Left forelimb (tissue), 1 donor: Measurements from ENCODE around the gene LNPK.
"Not testable (repeated sequence)": the region's sequence is repeated elsewhere in the genome, so short reads cannot be mapped to it uniquely, and the experiment has no call there.

Experiments
- DNase-seq: peaks from one replicate; pipeline ENCODE4 v3.0.0-alpha.2; 2018; ENCODE audit warnings: low spot score

Gene LNPK

GRCh38 chr2:175973373-175973772, 28.7 kb downstream of the LNPK start:
- DNase-seq: no peak

GRCh38 chr2:175966839-175967238, 35.2 kb downstream of the LNPK start:
- no peak for DNase-seq

DNA sequence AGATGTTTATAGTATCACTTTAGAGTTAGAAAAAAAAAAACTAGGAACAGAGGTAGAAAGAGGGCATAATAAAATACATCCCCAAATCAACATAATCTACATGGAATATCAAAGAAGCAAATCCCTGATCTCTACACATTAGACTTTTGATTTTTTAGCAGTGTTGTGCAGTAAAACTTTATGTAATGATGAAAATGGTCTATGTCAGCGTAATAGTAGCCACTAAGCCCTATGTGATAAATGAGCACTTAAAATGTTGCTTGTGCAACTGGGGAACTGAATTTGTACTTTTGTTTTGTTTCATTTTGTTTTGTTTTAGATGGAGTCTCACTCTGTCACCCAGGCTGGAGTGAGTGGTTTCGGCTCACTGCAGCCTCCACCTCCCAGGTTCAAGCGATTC, 36.3 kb downstream of the LNPK start:
- DNase-seq: no peak

GRCh38 chr2:175964195-175964594, 37.9 kb downstream of the LNPK start:
- no peak for DNase-seq

GRCh38 chr2:175963171-175963570, 38.9 kb downstream of the LNPK start:
- DNase-seq: not testable (repeated sequence)

GRCh38 chr2:175957845-175958244, 44.2 kb downstream of the LNPK start:
- no peak for DNase-seq

GRCh38 chr2:175955136-175955535, 46.9 kb downstream of the LNPK start:
- no peak for DNase-seq

DNA sequence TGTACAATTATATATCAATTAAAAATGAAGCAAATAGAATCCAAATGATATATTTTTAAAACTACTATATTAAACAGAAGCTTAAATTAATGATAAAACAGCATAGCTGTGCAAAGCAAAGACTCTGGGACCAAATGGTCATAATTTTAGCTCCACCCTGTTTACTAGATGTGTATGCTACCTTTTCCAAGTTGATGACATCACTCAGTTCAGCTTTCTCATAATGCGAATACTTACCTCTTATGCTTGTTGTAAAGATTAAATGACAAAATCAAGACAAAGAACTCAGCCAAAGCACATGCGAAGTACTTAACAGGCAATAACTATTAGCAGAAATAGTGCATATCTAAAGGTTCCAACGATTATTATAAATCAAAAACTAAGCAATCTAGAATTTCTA, 51.6 kb downstream of the LNPK start:
- no peak for DNase-seq

DNA sequence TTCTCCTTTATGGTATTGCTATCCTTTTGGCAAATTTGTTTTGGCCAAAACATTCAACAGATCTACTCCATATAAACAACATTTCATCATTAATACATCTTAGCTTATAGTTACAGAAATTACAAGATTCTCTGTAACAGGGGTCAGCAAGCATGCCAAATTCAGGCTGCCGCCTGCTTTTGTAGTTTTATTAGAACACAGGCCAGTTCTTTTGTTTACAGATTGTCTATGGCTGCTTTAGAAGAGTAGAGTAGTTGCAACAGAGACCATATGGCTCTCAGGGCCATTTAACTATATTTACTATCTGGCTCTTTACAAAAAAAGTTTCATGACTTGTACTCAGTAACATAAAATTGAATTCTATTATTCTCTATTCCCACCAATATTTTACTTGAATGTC, 53.9 kb downstream of the LNPK start:
- DNase-seq: no peak

DNA sequence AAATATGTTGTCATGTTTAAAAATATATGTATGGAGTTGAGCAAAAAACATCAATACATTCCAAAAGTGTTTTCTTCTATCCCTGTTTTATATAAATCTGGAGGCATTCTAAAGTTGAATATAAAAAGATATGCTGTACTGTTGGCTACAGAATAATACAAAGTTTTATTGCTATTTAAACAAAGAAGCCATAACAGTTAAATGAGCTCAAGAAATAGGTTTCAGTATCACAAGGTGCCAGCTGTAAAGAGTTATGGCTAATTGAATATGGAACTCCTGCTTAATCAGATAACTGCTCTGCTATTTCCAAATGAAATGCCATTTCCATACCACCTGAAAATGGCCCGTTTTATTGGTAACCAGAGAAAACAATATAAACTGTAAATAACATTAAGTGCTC, 55.0 kb downstream of the LNPK start:
- no peak for DNase-seq

GRCh38 chr2:175941699-175942098, 60.4 kb downstream of the LNPK start:
- no peak for DNase-seq

- DNase-seq: no peak
Observed at GRCh38 chr2:175937216-175937615, 64.9 kb downstream of the LNPK start.

GRCh38 chr2:175935289-175936181, 66.5 kb downstream of the LNPK start:
- DNase-seq: no peak

DNA sequence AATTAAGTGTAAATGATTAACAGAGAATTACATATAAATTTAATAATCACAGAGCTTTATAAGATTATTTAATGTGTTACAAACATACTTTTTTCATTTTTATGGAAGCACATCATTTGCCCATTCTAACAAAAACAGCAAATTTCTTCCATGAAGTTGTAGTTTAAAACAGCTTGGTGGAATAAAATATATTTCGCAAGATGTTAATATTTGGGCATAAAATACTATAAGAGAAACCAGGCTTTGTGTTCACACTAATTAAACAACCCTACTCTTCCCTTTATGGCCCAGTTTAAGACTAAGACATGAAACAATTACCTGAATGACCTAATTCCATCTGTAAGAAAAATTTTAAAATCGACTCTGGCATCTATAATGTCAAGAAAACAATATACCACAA, 69.4 kb downstream of the LNPK start:
- DNase-seq: no peak

DNA sequence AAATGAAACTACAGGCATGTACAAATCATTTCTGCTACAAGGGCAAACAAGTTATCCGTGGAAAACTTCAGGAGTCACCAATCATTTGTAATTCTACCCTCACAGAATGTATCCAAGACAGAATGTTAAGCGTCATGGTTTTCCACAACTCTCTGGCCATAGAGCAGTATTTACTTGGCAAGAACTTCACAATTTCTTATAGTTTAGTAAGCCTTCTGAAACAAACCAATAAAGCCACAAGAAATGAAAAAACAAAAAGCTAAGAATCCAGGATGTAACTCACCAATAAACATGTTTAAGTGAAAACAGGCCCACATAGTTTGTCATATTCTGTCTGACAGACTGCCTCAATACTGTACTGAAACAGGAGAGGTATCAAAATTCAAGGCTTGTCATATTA, 70.3 kb downstream of the LNPK start:
- DNase-seq: no peak

DNA sequence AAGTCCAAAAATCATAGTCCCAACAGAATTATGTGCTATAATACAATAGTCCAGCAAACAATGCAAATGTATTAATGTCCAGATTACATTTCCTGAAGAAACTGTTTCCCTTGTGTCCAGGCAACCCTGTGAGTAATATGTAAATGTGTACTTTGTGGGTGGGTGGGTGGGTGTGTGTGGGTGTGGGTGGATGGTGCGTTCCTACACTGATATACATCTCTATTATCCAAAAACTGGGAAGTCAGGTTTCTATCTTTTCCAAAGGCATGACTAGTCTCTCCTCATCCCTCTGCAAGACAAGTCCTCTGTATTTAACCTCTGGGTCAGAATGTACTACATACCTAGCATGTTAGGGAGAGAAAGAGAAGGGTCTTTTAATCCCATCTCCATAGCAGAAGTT, 71.6 kb downstream of the LNPK start:
- no peak for DNase-seq

DNA sequence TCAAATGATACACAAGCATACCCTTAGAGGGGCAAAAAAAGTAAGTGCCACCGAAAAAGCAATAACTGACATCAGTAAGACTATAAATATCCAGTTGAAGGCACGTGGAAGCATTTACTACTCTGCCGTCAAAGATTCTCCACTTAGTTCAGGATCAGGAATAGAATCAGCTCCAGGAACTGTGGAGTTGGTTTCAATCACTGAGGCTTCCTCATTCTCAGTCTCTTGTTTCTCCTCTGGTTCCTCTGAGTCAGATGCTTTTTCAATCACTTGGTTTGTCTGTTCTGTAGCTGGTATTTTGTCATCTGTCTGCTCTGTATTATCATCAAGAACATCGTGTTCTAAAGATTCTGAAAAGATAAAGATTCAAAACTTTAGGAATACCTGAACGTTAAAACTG, 72.2 kb downstream of the LNPK start:
- no peak for DNase-seq

DNA sequence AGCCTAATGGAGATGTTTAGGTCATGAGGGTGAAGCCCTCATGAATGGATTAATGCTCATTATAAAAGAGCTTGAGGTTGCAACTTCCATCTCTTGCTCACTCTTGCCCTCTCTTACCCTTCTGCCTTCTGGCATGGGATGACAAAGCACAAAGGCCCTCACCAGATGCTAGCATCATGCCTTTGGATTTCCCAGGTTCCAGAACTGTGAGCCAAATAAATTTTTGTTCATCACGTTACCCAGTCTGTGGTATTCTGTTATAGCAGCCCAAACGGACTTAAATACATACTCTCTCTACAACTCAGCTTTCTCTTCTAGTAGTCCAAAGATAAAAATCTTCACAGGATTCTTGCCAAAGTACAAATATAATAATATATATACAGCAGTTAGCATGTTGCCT, 75.8 kb downstream of the LNPK start:
- no peak for DNase-seq

DNA sequence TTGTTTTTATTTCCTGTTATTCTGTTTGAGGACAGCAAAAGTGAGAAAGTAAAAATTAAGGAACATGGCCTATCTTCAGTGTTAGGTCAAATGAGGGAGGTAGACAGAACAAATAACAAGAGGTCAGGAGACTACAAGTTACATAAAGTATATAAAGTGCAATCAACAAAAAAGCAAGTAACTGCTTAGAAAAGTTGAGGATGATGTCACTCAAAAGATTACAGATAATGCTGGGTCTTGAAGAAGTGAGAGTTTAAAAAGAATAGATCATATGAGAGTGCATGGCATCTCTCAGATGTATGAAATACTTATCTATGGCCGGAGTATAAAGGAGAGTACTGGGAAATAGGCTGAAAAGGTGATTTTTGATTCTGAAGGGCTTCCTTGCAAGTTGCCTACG, 79.9 kb downstream of the LNPK start:
- no peak for DNase-seq

DNA sequence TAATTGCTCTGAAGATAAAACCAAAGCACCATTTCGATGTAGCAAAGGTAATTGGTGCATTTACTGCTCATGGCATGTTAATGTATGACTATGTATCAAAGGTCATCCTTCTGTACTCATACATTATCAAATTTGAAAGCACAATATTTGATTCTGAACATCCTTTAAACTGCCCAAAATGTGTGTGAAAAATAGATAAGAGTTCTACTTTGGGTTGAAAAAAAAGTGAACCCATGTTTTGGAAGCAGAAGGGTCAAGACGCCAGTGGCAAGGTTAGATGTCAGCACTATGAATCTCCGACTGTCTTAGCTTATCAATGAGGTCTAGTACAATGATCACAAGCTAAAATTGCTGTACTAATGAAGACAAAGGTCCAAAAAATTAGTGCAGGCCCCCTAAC, 83.1 kb downstream of the LNPK start:
- DNase-seq: no peak

DNA sequence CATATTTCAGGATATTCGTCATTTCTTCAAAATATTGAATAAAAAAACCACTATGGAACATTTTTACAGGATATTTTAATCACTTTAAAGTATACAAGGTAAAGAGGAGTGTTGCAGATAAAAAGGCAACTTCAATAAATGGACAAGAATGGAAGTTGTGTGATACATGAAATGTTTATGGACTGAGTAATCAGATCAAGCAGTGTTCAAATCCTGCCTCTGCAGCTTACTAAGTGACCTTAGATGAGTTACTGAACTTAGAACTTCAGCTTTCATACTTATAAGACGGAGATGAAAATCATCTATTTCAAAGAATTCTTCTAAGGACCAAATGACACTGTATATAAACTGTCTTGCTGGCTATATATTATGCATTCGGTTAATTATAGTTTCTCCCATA, 87.2 kb downstream of the LNPK start:
- DNase-seq: no peak

DNA sequence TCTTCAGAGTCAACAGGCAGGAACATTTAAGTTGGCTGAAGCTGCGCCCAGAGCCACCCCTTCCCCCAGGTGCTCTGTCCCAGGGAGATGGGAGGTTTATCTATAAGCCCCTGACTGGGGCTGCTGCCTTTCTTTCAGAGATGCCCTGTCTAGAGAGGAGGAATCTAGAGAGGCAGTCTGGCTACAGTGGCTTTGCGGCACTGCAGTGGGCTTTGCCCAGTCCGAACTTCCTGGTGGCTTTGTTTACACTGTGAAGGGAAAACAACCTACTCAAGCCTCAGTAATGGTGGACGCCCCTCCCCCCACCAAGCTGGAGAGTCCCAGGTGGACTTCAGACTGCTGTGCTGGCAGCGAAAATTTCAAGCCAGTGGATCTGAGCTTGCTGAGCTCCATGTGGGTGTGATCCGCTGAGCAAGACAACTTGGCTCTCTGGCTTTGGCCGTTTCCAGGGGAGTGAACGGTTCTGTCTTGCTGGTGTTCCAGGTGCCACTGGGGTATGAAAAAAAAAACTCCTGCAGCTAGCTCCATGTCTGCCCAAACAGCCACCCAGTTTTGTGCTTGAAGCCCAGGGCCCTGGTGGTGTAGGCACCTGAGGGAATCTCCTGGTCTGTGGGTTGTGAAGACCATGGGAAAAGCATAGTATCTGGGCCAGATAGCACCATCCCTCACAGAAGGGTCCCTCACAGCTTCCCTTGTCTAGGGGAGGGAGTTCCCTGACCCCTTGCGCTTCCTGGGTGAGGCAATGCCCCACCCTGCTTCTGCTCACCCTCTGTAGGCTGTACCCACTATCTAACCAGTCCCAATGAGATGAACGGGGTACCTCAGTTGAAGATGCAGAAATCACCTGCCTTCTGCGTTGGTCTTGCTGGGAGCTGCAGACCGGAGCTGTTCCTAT, 88.0 kb downstream of the LNPK start:
- not testable (repeated sequence) for DNase-seq

DNA sequence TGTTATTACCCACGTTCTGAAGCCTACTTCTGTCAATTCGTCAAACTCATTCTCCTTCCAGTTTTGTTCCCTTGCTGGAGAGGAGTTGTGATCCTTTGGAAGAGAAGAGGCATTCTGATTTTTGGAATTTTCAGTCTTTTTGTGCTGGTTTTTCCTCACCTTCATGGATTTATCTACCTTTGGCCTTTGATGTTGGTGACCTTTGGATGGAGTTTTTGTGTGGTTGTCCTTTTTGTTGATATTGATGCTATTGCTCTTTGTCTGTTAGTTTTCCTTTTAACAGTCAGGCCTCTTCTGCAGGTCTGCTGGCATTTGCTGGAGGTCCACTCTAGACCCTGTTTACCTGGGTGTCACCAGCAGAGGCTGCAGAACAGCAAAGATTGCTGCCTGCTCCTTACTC, 88.8 kb downstream of the LNPK start:
- not testable (repeated sequence) for DNase-seq
